ENCODE measurements around the gene CHST11.

CHST11 gene

GRCh38 chr12:104504146-104504545, 47.4 kb downstream of the CHST11 start:
- DNase-seq (ENCODE audit: low read depth): no peak

GRCh38 chr12:104505095-104505818, 48.5 kb downstream of the CHST11 start:
- no peak for DNase-seq (ENCODE audit: low read depth)

GRCh38 chr12:104506676-104507401, 50.1 kb downstream of the CHST11 start:
- no peak for DNase-seq (ENCODE audit: low read depth)

- DNase-seq (ENCODE audit: low read depth): peak; percentile 16
Measured at GRCh38 chr12:104507672-104508071, 50.9 kb downstream of the CHST11 start.

- DNase-seq (ENCODE audit: low read depth): no peak
Measured at GRCh38 chr12:104508752-104509446, 52.2 kb downstream of the CHST11 start.

- no peak for DNase-seq (ENCODE audit: low read depth)
Measured at GRCh38 chr12:104510145-104510872, 53.6 kb downstream of the CHST11 start.

GRCh38 chr12:104510873-104511440, 54.2 kb downstream of the CHST11 start:
- DNase-seq (ENCODE audit: low read depth): no peak

- no peak for DNase-seq (ENCODE audit: low read depth)
Measured at GRCh38 chr12:104513681-104514080, 56.9 kb downstream of the CHST11 start.

- DNase-seq (ENCODE audit: low read depth): no peak
Measured at GRCh38 chr12:104514092-104514810, 57.5 kb downstream of the CHST11 start.

GRCh38 chr12:104515899-104516298, 59.2 kb downstream of the CHST11 start:
- no peak for DNase-seq (ENCODE audit: low read depth)

GRCh38 chr12:104516821-104517220, 60.1 kb downstream of the CHST11 start:
- no peak for DNase-seq (ENCODE audit: low read depth)

- no peak for DNase-seq (ENCODE audit: low read depth)
Measured at GRCh38 chr12:104517880-104518279, 61.1 kb downstream of the CHST11 start.

GRCh38 chr12:104519190-104520019, 62.7 kb downstream of the CHST11 start:
- DNase-seq (ENCODE audit: low read depth): no peak

GRCh38 chr12:104520242-104520900, 63.6 kb downstream of the CHST11 start:
- DNase-seq (ENCODE audit: low read depth): no peak

- DNase-seq (ENCODE audit: low read depth): peak; percentile 25
Measured at GRCh38 chr12:104521731-104522130, 65.0 kb downstream of the CHST11 start.

GRCh38 chr12:104522985-104523722, 66.4 kb downstream of the CHST11 start:
- DNase-seq (ENCODE audit: low read depth): no peak

- no peak for DNase-seq (ENCODE audit: low read depth)
Measured at GRCh38 chr12:104524034-104524832, 67.5 kb downstream of the CHST11 start.

GRCh38 chr12:104526320-104526719, 69.6 kb downstream of the CHST11 start:
- no peak for DNase-seq (ENCODE audit: low read depth)

All from EH (cell line).